Activated naive CD4-positive, alpha-beta T cell treated with anti-CD3 and anti-CD28 coated beads for 36 hours (primary cell): Measurements from ENCODE around the gene NMNAT3. TPM values are rescaled to one million over a fixed set of nuclear protein-coding genes. Genes with fewer than 3 reads are reported as not detected.
"Not testable (repeated sequence)": the region's sequence is repeated elsewhere in the genome, so short reads cannot be mapped to it uniquely, and the experiment has no call there.

Experiments
- CTCF ChIA-PET: fragments of 350-600 bp; sonication (Branson Sonifier 250); formaldehyde crosslinking; loops from one replicate; lab custom pipeline; 2021; ENCODE audit warnings: antibody characterized with exemption; lab: Charles Lee
- DNase-seq: peaks from one replicate; pipeline ENCODE4 v3.0.0-alpha.2; 2020
- H3K27ac Mint-ChIP-seq: one replicate; pipeline ENCODE4 v1.8.0; 2021; ENCODE audit warnings: mild to moderate bottlenecking, mixed read lengths
- H3K27me3 Mint-ChIP-seq: one replicate; pipeline ENCODE4 v1.8.0; 2021; ENCODE audit warnings: low read depth, mixed read lengths
- H3K36me3 Mint-ChIP-seq: one replicate; pipeline ENCODE4 v1.8.0; 2021; ENCODE audit warnings: low read depth, mixed read lengths
- H3K4me1 Mint-ChIP-seq: one replicate; pipeline ENCODE4 v1.8.0; 2021; ENCODE audit warnings: low read depth, mixed read lengths
- H3K4me3 Mint-ChIP-seq: one replicate; pipeline ENCODE4 v1.8.0; 2021; ENCODE audit warnings: mild to moderate bottlenecking, moderate library complexity, mixed read lengths
- H3K9me3 Mint-ChIP-seq: one replicate; pipeline ENCODE4 v1.8.0; 2021; ENCODE audit warnings: mixed read lengths
- intact Hi-C: fragments of 100-400 bp; cut with micrococcal nuclease; formaldehyde crosslinking; loops from one replicate; pipeline ENCODE4 v1.15.1; 2023
- total RNA-seq, 2 experiments: library from RNA; stranded (reverse); gene quantifications; one replicate each; pipeline ENCODE4 v1.2.3, GENCODE V29; 2021

NMNAT3 gene
- total RNA-seq, 2 experiments from 2014 or later, result 6.2 to 7.6 TPM

DNA sequence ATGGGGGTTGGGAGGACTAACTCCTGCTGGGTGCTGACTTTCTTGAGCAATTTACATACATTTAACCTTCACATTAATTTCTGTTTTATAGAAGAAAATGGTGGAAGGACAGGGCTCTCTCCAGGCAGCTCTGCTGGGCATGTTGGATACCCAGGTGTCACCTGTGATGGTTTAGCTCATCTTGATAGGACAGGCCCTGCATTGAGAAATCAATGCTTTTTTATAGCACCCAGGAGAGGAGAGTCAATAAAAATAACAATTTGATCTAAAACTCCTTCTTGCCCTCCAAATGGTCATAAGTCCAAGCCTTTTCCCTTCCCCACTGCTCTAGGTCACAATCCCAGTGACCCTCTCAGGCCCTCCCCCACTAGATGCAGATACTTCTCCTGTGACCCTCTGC is 90.0 kb downstream of the NMNAT3 start:
- intact Hi-C loops, result no loop called here
- no peaks in the 10 kb centered on the region for H3K4me1 Mint-ChIP-seq

DNA sequence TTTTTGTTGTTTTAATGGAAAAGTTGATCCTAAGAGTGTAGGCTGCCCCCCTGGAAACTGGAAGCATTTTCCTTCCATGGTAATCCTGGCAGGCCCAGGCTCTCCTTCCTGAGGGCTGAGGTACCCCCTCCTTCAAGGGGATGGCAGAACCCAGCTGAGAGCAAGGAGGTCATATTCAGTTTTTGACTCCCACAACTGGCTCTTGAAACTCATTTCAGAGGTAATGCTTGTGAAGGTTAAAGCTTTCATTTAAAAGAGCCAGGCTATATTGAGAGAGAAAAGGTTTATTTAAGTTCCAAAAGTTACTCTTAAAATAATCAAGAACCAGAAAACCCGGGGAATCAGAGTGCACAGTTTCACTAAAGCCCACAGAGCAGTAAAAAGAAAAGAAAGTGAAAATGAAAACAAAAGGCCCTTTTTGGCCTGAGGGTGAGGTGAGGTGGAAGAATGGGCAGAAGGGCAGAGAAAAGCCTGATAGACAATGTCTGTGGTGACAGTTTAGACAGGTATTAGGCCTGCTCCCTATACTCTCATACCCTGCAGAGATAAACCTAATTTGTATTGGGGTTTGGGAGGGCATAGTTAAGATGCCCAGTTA is 91.3 kb downstream of the NMNAT3 start:
- intact Hi-C loops, result no loop called here
- no peak for DNase-seq
- no peaks in the 10 kb centered on the region for H3K9me3 Mint-ChIP-seq
- no peak overlapping the region for H3K27ac Mint-ChIP-seq
- no peak overlapping the region for H3K4me3 Mint-ChIP-seq
- no peaks in the 10 kb centered on the region for H3K4me1 Mint-ChIP-seq
- H3K27me3 Mint-ChIP-seq, result no peaks in the 10 kb centered on the region
- CTCF ChIA-PET, result interaction anchor here (0.5 to 0.6 kb wide), 2 partner anchors 95 to 1277 kb away, joined by 3 to 6 read pairs; no protein-coding TSS in a partner anchor
- peaks cover 2% of the 10 kb centered on the region for H3K36me3 Mint-ChIP-seq

More for the DNA sequence above, 90.0 kb downstream of the NMNAT3 start:
- H3K27me3 Mint-ChIP-seq, result no peaks in the 10 kb centered on the region
- peaks cover 3% of the 10 kb centered on the region for H3K36me3 Mint-ChIP-seq
- no peak for DNase-seq
- CTCF ChIA-PET, result no interaction called here
- H3K4me3 Mint-ChIP-seq, result no peak overlapping the region
- H3K9me3 Mint-ChIP-seq, result peaks cover 6% of the 10 kb centered on the region
- no peak overlapping the region for H3K27ac Mint-ChIP-seq

DNA sequence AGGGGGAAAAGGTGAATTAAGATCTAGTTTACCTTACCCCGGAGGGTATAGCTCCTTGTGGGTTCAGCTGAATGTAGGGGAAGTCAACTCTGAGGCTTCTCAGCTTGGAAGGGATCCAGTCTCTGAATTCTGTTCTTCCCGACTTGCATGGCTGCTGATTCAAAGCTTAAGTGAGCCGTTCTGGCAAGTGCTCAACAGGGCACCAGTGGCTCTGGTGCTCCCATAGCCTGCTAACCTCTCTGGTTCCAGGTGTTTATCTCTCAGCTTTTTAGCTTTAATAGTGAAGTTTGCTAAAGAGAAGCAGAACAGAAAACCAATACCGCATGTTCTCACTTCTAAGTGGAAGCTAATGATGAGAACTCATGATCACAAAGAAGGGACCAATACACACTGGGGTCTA is 92.0 kb downstream of the NMNAT3 start:
- Mint-ChIP-seq H3K9me3 (no peaks in the 10 kb centered on the region), H3K36me3 (peaks cover 3% of the 10 kb centered on the region), H3K27me3 (no peaks in the 10 kb centered on the region), H3K4me3 (no peak overlapping the region), H3K4me1 (no peaks in the 10 kb centered on the region), H3K27ac (no peak overlapping the region)
- DNase-seq, result no peak
- CTCF ChIA-PET, result no interaction called here
- intact Hi-C loops, result no loop called here

DNA sequence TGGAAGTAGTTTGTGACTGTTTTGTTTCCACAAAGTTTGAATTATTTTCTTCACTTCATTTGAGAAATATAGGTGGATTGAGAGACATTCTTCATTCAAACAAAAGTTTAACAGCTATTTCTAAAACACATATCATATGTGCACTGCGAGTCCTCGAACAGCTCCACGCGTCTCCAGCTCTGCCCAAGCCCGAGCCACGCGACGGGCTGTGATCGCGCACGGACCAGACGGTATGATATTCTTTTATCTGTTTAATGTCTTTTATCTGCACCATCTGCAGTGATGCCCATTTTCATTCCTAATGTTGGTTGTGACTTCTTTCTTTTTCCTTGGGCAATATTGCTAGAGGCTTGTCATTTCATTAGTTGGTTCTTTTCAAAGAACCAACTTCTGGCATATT is 94.1 kb downstream of the NMNAT3 start:
- CTCF ChIA-PET, DNase-seq, H3K36me3 Mint-ChIP-seq, H3K9me3 Mint-ChIP-seq, intact Hi-C loops, H3K4me1 Mint-ChIP-seq, H3K27me3 Mint-ChIP-seq, H3K27ac Mint-ChIP-seq, H3K4me3 Mint-ChIP-seq: not testable (repeated sequence)

DNA sequence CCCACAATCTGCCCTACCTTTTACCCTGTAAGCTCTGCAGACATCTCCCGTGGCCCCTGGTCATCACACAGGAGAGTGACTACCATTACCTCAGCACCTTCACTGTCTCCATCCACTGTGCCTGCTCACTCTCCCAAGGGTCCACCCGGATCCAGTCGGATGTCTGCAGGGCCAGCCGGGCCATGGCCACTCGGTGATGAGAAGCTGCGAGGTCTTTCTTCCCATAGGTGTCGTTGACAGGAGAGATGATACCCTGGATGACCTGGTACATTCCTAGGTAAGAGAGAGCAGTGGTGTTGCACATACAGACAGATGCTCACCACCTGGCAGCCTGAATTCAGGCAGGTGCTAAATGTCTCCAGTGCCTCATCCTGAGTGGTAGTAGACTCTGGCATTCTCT is 99.0 kb downstream of the NMNAT3 start:
- Mint-ChIP-seq H3K9me3 (no peaks in the 10 kb centered on the region), H3K36me3 (peaks cover 1% of the 10 kb centered on the region), H3K27me3 (no peaks in the 10 kb centered on the region), H3K4me3 (no peak overlapping the region), H3K4me1 (no peaks in the 10 kb centered on the region), H3K27ac (no peak overlapping the region)
- intact Hi-C loops, result no loop called here
- CTCF ChIA-PET, result interaction anchor here (0.6 kb wide), 1 partner anchor 246 kb away, joined by 4 read pairs; no protein-coding TSS in a partner anchor
- no peak for DNase-seq

DNA sequence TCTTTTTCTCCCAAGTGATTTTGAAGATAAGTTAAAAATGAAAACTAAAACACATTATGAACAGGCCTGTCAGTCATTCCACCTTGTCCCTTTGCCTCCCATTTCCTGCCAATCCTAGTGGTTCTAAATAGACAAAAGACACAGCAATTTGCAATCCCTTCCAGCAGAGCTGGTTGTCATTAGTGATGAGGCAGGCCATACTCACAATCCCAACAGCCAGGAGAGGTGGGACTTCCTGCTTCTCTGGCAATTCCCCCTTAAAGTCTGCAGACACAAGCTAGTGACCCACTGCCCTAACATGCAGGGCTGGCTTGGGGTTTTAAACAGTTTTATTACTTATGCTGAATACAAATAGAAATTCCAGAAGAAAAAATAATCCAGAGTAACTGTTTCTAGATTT is 99.9 kb downstream of the NMNAT3 start:
- Mint-ChIP-seq H3K9me3 (no peaks in the 10 kb centered on the region), H3K4me3 (no peak overlapping the region), H3K36me3 (peaks cover 4% of the 10 kb centered on the region), H3K27ac (no peak overlapping the region), H3K27me3 (no peaks in the 10 kb centered on the region), H3K4me1 (no peaks in the 10 kb centered on the region)
- no peak for DNase-seq
- CTCF ChIA-PET, result no interaction called here
- intact Hi-C loops, result no loop called here

DNA sequence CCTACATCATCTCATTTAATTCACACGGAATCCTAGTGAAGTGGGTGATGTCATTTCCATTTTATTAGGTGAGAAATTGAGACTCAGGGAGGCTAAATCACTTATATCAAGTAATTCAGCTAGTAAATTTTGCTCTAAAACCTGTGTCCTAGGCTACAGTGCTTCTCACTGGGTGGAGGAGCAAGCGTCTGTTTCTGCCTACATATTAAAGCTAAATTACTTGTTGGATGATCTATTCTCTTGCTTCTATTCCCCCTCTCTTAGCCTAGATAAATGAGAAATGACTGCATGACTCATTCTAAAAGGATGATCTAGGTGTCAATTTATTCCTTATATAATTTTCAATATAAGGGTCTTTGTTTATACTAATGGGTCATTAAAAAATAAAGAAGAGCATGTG is 100.4 kb downstream of the NMNAT3 start:
- peaks cover 4% of the 10 kb centered on the region for H3K36me3 Mint-ChIP-seq
- no peaks in the 10 kb centered on the region for H3K9me3 Mint-ChIP-seq
- no peak overlapping the region for H3K27ac Mint-ChIP-seq
- H3K4me1 Mint-ChIP-seq, result no peaks in the 10 kb centered on the region
- DNase-seq, result no peak
- intact Hi-C loops, result no loop called here
- CTCF ChIA-PET, result interaction anchor here (1.3 kb wide), 1 partner anchor 16 kb away, joined by 6 read pairs; no protein-coding TSS in a partner anchor
- no peak overlapping the region for H3K4me3 Mint-ChIP-seq
- no peaks in the 10 kb centered on the region for H3K27me3 Mint-ChIP-seq

DNA sequence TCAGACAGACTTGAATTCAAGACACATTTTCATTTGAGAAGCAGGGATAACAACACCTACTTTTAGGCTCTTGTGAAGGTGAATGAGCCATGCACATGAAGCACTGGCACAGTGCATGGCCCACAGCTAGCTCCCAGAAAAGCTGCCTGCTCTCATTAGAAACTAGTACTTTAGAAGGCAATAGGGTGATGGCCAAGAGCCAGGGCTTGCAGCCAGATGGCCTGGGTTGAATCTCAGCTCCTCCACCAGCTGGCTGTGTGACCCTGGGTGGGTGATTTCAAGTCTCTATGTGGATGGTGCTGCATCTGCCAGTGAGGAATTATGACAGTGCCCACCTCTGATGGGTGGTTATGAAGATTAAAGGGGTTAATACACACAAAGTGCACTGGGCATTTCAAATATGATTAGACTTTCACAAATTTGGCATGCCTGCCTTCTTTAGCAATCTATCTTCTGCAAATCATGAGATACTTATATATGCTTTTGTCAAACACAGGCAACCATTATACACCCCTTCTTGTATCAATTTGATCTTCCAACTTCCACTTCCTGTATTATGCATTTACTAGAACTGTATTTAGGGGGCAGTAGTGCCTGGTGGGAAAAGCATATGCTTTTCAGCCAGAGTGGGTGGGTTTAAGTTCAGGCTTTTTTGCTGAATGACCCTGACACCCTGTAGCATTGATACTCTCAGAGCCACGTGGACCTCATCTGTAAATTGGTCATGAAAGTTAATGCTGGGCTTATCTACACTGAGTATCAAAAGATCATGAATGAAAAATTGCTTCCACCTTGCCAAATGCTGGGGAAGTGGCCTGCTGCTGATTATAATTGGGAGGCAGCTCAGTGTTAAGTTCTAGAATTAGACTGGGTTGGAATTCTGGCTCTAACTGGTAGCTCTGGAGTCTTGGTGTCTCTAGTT is 103.5 kb downstream of the NMNAT3 start:
- Mint-ChIP-seq H3K4me3 (no peak overlapping the region), H3K27me3 (no peaks in the 10 kb centered on the region), H3K36me3 (peaks cover 16% of the 10 kb centered on the region), H3K4me1 (no peaks in the 10 kb centered on the region), H3K9me3 (peaks cover 5% of the 10 kb centered on the region), H3K27ac (no peak overlapping the region)
- CTCF ChIA-PET, result no interaction called here
- no peak for DNase-seq
- intact Hi-C loops, result no loop called here

DNA sequence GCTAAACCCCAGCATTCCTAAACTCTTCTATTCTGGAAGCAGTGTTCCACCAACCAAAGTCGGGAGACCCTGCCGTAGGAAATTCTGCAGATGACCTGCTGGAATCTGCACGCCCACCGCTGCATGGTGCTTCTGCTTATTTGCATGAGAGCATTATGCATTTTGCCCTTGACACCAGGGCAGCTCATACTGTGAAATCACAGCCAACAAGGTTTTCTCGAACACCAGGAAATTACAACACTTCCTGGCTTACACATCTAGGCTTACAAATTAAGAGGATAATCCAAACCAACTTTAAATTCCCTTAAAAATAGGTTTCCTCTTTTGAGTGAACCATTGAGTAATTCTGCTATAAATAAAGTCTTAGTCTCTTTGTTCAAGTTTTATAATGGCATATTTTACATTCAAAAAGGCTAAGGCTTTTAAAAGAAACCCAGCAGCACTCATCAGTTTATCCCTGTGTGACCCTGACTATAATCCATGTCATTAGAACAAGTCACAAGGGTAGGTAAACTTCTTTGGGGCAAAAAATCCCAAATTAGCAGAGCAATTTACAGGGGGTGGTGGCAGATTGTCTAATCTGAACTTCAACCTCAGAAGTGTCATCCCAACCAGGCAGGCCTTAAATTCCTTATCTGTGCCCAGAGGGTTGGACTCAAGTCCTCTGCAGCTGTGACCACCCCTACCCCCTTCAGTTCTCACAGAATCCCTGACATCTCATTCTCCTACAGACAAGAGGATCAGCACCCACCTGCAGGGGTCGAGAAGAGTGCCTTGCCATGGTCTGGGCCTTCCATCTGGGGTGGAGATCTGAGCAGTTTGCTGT is 104.7 kb downstream of the NMNAT3 start:
- peaks cover 17% of the 10 kb centered on the region for H3K36me3 Mint-ChIP-seq
- peaks cover 11% of the 10 kb centered on the region for H3K9me3 Mint-ChIP-seq
- CTCF ChIA-PET, result no interaction called here
- H3K4me3 Mint-ChIP-seq, result no peak overlapping the region
- H3K27me3 Mint-ChIP-seq, result no peaks in the 10 kb centered on the region
- no peak overlapping the region for H3K27ac Mint-ChIP-seq
- H3K4me1 Mint-ChIP-seq, result no peaks in the 10 kb centered on the region
- intact Hi-C loops, result no loop called here
- DNase-seq, result no peak

DNA sequence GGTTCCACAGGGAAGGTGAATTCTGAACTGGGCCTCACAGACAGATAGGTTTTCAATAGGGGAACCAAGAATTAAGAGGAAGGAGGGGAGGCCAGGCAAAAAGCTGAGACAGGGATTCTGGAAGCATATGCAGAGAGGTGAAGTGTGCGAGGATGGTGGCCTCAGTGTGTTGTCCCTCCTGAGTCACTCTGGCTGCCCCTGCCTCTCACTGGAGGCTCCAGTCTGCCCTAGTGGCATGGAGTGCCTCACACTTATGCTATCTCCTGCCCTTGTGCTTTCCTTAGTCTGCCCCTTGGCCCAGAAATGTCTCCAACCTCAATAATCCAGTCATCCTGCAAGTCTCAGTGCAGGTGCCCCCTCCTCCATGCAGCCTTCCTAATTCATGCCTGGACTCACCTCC is 106.1 kb downstream of the NMNAT3 start:
- no peak for DNase-seq
- CTCF ChIA-PET, result no interaction called here
- Mint-ChIP-seq H3K27ac (no peak overlapping the region), H3K9me3 (peaks cover 11% of the 10 kb centered on the region), H3K27me3 (no peaks in the 10 kb centered on the region), H3K4me1 (no peaks in the 10 kb centered on the region), H3K36me3 (peaks cover 17% of the 10 kb centered on the region), H3K4me3 (no peak overlapping the region)
- intact Hi-C loops, result no loop called here

DNA sequence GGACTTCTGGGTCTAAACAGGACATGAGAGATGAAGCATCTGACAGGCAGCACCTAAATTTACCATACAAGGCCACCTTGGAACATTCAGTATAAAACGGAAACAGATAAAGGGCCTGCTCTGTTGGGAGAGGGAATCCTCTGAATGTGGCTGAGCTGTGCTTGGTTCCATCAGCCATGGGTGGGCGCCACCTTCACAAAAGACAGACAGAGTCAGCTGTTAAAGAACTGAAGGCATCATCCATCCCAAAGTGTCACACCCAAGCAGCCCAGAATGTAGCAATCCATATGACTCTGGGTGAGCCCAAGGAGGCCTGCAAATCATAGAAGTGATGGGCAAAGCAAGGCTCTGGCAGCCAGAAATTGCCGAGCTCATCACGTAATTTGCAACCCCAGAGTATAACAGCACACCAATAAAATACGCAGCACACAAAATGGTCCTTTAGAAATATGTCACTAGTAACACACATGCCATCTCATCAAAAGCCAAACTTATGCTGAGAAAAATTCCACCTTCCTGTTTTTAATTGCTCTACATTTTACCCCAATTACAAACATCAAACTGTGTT is 113.4 kb downstream of the NMNAT3 start:
- Mint-ChIP-seq H3K4me1 (no peaks in the 10 kb centered on the region), H3K27ac (no peak overlapping the region), H3K36me3 (peaks cover 1% of the 10 kb centered on the region), H3K27me3 (no peaks in the 10 kb centered on the region), H3K4me3 (no peak overlapping the region), H3K9me3 (peaks cover 6% of the 10 kb centered on the region)
- CTCF ChIA-PET, result interaction anchor here (1.1 kb wide), 2 partner anchors 12 to 44 kb away, joined by 3 read pairs; no protein-coding TSS in a partner anchor
- DNase-seq, result no peak
- intact Hi-C loops, result no loop called here
